HG03571 (cell line): ENCODE results near the gene EIF1AX.
"Not testable (repeated sequence)": the region's sequence is repeated elsewhere in the genome, so short reads cannot be mapped to it uniquely, and the experiment has no call there.

ENCODE experiments used
- ATAC-seq: cut with Tn5 transposase; IDR thresholded peaks from one replicate; pipeline ENCODE4 v1.9.1; 2021; ENCODE audit not compliant: unreplicated experiment

Gene EIF1AX, protein sequence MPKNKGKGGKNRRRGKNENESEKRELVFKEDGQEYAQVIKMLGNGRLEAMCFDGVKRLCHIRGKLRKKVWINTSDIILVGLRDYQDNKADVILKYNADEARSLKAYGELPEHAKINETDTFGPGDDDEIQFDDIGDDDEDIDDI

DNA sequence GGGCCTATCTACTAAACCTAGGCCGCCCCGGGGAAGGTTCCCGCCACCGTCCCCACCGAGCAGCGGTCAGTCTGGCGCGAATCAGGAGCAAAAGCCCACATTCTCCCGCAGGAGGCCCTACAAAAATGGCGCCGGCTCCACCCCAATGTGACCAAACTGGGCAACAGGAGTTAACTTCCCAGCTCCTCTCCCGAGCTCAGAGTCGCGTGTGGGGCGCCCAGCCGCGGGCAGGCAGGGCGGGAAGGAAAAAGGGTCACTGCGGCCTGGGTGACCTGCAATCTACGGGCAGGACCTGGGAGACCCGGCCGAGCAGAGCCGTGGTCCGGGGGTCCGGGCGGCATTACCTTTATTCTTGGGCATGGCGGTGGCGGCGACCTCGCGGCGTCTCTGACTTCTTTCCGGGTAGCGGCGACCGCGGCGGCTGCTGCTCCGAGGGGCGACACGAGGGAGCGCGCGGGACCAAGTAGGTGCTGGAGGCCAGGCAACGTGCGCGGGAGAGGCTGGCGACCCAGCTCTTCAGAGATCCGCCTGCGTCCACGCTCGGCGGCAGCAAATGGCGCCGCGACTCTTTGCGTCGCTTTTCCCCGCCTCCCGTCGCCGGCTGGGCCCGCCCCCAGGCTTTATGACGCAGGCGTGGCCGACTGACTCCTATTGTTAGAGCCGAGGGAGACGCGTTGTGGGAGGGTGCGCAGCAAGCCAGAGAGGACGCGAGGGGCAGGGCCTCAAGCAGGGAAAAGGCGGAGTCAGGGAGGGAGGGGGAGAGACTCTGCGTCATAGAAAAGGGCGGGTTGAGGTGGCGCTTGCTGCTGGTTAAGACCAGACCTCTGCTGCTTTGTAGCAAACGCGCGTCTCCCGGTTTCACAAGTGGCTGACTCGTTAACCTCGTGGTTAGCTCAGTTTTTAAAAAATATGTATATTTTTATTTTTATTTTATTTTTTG is at the start of gene EIF1AX:
TSS of gene EIF1AX (minus strand) at position 558 of the 940 bp plus-strand sequence. CDS start at position 360, 198 bp downstream.
- peak; percentile 99 for ATAC-seq

DNA sequence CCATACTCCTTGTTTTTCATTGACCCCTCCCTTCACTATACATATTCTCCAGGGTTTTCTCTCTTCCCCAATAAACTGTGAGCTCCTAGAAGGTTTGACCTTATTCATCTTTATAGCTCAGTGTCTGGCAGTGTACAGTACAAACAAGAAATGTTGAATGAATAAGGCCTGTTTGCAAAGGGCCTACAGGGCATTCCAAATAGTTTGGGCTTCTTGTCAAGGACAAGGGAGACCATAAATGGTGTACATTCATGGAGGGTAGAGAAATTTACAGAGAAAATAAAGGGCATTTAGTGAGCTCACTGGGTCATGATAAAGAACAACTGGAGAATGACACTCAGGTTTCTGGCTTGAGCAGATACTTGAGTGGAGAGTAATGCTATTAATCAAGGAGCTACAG is 47.5 kb upstream of the EIF1AX start:
- ATAC-seq: no peak

DNA sequence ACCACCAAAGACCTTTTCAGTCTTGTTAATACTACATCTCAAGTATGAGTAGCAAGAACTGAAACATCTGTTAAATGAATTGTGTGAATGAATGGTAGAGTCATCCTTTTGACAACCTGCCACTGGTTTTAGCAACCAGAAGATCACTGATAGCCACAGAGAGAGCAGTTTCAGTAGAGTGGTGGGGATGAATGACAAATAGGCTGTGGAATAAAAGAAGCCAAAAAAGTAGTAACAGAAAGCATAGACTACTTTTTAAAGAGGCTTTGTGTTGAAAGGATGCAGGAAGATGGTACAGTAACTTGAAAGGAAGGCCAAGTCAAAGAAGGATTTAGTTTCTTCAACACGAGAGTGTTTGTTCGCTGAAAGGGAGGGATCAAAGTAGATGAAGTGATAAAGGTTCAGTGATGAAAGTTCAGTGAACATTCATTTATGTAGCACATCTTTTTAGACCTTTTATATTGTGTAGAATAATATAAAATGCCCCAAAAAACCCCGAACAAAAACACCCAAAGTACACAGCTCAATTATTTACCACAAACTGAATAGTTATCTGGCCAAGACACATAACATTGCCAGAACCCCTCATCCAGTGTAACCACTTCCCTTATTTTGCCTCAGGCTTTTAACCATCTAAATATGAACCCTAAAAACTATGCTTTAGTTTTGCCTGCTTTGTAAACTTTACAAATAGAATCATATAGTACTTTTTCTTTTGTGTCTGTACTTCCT is 40.1 kb upstream of the EIF1AX start:
- no peak for ATAC-seq

DNA sequence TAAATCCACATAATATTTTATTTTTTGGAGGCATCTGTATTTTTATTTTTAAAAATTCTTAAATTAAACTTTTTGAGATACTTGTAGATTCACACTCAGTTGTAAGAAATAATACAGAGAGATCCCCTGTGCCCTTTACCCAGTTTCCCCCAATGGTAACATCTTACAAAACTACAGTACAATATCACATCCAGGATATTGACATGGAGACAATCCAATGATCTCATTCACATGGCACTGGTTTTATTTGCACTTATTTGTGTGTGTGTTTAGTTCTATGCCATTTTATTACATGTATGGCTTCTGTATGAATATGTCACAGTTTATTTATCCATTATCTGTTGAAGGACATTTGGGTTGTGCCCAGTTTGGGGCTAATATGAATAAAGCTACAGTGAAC is 35.5 kb upstream of the EIF1AX start:
- no peak for ATAC-seq

DNA sequence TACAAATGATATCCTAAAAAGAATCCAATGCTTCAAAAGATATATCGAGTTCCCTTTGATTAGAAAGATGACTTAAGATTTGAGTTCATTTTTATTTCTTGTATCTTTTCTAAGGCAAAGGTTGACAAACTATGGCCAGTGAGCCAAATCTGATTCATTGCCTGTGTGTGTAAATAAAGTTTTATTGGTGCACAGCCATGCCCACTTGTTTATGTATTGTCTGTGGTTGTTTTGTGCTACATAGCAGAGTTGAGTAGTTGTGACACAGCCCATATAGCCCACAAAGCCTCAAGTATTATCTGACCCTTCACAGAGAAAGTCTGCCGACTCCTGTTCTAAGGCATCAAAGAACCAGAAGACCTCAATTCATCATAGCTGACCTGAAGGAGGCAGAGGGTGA is 32.2 kb upstream of the EIF1AX start:
- ATAC-seq: no peak

DNA sequence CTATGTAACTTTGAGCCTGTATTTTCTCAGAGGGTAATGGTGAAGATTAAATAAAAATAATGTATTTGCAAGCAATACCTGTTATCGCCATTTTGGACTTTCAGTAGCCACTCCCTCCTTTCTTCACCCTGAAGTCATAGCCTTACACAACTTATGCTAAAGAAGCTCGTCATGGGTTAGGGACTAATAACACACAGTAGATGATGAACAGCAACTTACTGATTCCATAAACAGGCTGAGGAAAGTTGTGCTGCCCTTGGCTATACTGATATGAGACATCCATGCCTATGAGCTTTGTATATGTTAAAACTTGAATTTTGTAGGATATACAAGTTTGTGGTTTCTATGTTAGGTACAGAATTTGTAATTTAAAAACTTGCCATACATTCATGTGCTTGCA is 31.7 kb upstream of the EIF1AX start:
- no peak for ATAC-seq

DNA sequence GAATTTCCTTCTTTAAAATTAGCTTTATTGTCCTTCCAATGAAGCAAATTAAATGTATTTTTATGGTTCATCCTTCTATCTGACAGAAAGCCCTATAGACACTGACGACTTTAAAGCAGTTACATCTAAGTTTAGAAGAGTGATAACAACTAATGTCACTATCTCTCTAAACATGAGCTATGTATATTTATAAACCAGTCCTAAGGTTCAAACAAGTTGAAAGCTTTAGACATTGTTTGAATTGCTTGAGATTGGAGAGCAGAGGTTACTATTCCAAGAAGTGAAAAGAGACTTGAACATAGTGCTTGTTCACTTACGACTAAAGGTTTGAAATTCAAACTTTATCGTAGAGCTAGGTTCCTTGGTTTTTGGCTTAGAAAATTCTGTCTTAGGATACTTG is 30.2 kb upstream of the EIF1AX start:
- ATAC-seq: no peak

DNA sequence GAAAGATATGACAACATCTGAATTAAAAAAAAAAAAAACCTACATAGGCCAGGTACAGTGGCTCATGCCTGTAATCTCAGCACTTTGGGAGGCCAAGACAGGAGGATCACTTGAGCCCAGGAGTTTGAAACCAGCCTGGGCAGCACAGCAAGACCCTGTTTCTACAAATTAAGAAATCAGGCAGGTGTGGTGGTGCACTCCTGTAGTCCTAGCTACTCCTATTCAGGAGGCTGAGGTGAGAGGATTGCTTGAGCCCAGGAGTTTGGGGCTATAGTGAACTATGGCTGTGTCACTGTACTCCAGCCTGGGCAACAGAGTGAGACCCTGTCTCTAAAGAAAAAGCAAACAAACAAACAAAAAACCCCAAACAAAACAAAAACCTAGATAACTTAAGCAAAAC is 20.9 kb upstream of the EIF1AX start:
- ATAC-seq: not testable (repeated sequence)

DNA sequence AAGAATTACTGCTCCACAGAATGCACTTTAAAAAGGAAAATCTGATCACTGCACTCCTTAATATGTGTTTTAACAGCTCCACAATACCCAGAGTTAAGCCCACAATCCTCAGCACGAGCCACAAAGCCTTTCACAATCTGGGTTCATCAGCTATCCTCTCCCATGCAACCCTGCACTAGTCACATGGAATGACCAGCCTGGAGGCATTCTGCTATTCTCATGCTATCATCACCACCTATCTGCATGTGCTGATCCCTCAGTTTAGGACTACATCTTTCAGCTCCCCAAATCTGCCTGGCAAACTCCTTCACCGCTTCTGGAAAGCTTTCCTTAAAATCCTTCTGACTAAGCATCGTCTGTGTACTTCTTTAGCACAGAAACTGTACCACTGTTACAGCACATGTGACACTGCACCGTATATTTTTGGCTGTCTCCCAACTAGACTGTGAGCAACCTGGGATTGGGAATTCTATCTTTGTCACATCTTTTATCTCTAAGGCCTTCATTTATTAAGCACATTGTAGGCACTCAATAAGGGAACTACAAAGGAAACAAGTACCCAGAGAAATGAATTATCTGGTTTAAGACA is 18.3 kb upstream of the EIF1AX start:
- ATAC-seq: no peak

DNA sequence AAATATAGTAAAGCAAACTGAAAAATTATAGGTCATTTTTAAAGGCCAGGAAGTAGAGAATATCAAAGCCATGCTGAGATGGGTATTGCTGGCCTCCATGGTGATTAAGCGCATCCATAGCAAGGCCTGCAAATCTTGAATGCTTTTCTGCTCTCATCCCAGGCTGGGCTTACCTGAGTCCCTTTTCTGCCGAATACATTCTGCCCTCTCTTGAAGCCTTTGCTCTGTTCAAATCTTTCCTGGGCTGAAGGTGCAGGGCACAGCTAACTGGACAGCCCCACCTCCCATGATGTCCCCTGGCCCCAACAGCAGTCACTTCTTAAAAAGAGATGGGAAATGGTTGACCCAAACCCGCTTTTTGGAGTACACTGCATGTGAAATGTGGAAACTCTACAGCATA is 10.1 kb upstream of the EIF1AX start:
- ATAC-seq: no peak

DNA sequence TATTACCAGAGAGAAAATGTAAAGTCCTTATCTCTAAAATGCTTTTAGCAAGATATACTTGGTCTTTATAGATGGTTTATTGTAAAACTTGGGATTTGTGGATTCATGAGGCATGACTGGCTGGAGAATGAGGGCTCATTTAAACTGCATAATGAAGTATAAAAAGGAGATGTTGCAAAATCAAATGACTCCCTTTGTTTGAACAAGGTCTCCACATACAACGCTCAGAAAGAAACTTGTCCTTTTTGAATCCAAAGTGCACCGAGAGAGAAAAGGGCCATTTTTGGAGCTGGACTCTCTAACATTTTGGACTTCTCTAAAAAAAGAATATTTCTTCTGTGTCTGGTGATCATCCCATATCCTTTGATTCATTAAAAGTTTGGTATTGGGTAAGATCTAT is 7.7 kb upstream of the EIF1AX start:
- no peak for ATAC-seq

DNA sequence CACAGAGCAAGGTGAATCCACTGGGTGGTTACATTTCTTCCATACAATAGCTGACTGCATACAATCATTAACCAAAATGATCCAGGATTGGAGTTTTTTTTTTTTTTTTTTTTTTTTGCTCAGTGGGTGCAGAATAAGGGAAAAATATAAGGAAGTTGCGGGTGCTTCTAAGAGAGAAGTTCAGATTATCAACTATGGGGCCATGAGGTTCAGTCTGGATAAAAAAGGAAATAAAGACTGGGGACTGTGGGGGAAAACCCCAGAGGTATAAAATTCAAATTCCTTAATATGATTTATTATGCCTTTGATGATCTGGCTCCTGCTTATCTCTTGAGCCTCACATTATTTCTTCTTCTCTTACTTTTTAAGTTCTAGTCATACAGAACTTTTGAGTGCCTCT is 5.9 kb upstream of the EIF1AX start:
- no peak for ATAC-seq

DNA sequence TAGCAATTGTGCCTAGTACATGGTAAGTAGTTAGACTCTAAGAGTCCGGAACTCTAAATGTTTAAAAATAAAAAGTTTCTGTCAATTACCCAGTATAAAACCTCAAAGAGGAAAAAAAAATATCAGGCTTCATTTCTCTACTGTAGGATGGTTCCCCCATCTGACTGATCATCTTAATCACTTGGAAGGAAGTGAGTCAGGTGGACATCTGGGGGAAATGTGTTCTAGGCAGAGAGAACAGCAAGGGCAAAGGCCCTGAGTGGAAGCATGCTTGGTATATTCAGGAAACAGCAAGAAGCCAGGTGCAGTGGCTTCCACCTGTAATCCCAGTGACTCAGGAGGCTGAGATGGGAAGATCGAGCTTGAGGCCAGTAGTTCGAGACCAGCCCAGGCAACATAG is 2.9 kb upstream of the EIF1AX start:
- no peak for ATAC-seq

DNA sequence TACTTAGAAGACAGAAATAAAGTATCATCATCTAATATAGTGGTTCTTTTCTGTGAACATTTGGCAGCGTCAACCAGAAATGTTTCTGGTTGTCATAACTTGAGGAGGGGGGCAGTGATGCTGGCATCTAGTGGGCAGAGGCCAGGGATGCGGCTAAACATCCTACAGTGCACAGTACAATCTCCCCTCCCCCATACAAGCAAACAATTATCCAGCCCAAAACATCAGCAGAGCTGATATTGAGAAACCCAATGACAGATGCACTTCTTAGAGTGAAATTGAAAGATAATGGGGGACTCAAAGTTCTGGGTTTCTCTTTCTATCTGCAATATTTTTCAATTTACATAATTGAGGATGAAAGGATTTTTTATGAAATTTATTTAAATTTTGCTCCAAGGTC is 1.9 kb upstream of the EIF1AX start:
- no peak for ATAC-seq

DNA sequence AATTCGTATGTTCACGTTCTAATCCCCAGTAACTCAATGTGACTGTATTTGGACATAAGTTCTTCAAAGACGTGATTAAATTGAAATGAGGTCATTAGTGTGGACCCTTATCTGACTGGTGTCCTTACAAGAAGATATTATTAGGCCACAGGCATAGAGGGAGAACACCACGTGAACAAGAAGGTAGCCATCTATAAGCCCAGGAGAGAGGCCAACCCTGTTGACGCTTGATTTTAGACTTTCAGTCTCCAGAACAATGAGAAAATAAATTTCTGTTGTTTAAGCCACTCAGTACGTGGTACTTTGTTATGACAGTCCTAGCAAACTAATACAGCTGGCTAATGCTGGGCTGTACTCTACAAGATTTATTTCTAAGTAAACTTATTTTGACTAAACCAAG is 1.5 kb upstream of the EIF1AX start:
- ATAC-seq: no peak

DNA sequence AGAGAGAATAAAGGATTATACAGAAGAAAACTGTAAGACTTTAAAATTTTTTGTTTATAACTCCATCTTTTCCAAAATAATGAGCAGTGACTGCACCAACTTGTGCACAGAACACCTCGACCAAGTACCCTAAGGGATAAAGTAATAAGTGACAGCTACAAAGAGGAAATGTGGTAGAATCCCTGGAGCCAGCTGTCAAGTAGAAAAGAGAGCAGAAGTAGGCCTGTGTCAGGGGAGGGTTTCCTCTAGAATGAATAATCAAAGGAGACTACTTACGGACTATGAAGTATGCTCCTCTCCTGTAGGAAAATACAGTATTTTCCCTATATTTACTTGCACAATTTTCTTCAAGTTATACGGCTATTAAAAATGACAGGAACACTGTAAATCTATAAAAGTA is 1.2 kb downstream of the EIF1AX start:
- no peak for ATAC-seq

DNA sequence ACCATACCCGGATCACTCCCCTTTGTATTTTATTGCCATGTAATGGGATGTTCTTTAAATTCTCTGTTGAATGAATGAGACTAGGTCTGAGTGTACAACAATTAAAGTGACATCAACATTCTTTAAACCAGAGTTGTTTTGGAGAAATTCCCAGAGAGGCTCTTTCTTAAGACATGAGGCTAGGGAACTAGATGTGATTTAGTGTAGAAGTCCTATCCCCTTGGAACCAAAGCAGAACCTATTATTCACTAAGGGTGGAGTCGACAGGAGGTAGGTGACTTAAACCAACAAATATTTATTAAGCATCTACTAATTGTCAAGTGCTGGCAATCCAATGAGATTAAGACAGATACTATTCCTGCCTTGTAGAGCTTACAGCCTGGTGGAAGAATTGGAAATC is 1.7 kb downstream of the EIF1AX start:
- no peak for ATAC-seq

DNA sequence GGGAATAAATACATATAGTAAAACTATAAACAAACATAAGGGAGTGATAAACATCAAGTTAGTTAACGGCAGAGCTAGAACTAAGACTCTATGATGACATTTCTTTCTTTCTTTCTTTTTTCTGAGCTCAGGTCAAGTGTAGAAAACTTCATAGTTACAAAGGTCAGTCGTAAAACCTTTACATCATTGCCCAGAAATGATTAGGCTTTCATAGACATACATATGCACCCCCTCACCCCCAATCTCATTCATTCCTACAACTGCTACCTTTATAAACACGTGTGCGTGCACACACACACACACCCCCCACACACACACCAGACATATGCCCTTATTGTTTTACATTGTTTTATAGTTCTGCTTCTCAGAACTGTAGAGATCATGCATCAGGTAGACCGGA is 5.7 kb downstream of the EIF1AX start:
- ATAC-seq: no peak

DNA sequence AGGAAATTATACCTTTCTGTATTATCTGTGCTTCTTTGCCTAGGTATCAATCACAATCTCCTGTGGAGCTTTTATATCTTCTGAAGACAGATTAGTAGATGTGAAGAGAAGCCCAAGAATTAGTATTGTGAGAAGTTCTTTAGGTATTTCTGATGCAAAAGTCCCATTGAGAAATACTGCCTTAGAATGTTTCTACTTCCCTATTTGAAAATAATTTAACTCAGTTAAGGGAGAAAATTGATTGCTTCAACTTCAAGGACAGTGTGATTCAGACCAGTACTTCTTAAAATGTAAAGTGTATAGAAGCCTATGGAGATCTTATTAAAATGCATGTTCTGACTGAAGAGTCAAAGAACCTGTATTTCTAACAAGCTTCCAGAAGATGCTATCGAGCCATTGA is 9.0 kb downstream of the EIF1AX start:
- ATAC-seq: no peak

DNA sequence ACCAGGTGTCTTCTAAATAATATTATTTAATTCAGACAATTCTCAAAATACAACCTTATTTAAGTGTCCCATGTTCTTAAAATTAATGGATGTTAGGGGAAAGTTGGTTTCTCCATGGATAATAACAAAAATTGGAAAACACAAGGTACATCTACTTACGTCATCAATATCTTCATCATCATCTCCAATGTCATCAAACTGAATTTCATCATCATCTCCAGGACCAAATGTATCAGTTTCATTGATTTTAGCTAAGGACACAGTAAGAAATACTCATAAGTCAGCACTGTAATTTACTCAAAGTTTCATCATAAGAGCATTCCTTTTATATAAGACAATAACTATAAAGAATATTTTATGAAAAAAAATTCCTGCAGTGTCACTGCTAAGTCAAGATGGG is 11.3 kb downstream of the EIF1AX start:
- no peak for ATAC-seq

DNA sequence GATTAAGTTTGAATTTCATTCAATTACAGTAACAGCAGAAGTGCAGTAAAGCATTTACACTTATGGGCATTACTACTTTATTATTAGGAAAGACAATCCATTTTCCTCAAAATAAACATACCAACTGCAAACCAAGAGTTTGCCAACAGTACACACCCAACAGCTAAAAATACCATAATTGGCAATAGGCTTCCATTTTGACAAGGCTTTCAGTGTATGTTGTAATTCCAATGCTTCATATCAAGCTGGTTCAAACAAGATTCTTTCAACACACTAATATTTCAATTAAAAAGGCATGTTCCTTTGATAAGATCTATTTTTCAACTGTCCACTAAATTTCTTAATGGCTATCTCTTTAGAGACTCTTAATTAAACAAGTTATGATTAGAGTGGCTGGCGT is 12.1 kb downstream of the EIF1AX start:
- ATAC-seq: no peak

DNA sequence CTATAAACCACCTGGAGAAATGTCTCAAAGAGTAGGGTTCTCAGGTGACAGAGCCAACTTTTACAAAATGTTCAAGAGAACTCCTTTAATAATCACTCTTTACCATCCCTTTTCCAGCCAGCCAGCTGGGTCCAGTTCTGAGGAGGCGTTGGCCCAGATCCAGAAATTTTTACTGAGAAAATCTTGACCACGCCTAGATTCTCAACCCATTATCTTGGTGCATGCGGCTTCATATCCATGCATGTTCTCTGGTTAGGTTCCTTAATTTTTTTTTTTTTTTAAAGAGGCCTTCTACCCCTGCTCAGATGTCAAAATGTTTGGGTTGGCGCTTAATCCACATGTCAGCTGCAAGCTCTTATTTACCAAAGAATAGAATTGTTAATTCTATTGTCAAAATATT is 13.0 kb downstream of the EIF1AX start:
- no peak for ATAC-seq
